HG02642 (cell line): ENCODE data around the gene GAPT.

ENCODE experiments used
- ATAC-seq: cut with Tn5 transposase; IDR thresholded peaks from one replicate; pipeline ENCODE4 v1.9.1; 2021; ENCODE audit warnings: mild to moderate bottlenecking; ENCODE audit not compliant: unreplicated experiment, poor library complexity

The GAPT gene

GRCh38 chr5:58460732-58461286, 30.4 kb upstream of the GAPT start:
- peak; percentile 76 for ATAC-seq

DNA sequence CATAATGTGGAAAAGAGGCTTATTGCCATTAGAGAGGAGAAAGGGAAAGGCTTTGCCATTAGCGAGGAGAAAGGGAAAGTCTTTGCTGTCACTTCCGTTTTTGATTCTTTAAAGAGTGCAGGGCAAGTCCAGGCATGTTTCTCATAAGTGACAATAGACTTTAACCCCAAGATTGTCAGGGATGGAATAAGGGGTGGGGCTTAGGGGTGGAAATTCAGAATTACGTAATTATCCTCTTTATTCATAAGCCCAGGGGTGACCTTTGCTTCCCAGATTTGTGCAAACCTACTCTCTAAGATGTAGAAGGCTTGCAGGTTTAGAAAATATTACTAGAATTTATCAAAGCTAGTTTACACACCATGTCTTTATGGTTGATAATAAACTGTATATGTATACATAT, 29.1 kb upstream of the GAPT start:
- no peak for ATAC-seq

DNA sequence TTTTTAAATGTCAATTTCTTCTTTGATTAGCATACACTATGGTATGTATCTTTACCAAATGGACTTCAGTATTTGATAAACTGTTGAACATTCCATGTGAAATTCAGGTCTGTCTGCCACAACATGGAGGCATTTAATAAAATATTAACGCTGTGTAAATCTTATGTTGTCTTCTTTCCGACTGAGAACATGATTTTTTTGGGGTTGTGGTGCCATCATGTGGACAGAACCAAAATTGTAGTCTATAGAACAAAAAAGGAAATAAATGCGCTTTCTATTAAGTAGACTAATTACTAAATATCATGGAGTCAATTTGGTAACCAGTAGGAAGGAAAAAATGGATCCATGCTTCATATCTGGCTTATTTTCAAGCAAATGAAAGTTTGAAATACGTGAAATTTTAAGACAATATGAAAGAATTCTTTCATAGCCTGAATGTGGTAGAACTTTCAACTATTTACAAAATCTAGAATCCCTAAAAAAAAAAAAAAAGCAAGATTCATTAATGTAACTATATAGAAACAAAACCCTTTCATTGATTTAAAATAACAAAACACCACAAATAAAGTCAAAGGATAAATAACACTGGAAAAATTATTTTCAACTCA, 28.5 kb upstream of the GAPT start:
- ATAC-seq, result no peak

DNA sequence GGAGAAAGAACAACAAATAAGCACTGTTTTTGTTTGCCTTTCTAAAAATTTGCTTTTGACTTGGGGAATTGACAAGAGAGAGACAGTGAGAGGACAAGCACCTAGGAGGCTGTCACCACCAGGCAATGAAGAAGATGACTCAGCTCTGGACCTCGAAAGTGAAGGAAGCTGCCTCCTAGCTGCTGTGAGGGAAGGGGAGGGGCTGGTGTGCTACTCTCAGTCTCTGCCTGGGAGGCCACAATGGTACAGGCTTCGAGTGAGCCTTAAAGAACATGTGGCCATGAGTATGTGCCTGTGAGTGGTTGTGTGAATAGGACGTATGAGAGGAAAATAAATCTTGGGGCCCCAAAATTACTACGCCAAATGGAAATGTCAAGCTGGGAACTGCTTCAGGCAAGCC, 24.3 kb upstream of the GAPT start:
- ATAC-seq, result peak; percentile 100

GRCh38 chr5:58469896-58470295, 21.3 kb upstream of the GAPT start:
- no peak for ATAC-seq

GRCh38 chr5:58475404-58475803, 15.8 kb upstream of the GAPT start:
- ATAC-seq, result no peak

GRCh38 chr5:58477760-58478376, 13.4 kb upstream of the GAPT start:
- no peak for ATAC-seq

DNA sequence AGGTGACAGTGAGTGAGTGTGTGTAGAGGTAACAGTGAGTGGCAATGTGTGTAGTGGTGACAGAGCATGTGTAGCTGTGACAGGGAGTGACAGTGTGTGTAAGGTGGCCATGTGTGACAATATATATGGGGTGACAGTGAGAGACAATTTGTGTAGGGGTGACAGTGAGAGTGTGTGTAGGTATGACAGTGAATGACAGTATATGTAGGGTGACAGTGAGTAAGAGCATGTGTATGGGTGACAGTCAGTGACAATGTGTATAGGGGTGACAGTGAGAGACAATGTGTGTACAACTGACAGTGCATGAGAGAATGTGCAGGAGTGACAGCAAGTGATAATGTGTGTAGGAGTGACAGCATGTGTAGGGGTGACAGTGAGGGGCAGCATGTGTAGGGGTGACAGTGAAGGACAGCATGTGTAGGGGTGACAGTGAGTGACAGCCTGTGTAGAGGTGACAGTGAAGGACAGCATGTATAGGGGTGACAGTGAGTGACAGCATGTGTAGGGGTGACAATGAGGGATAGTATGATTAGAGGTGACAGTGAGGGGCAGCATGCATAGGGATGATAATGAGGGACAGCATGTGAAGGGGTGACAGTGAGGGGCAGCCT, 10.1 kb upstream of the GAPT start:
- ATAC-seq, result no peak

GRCh38 chr5:58481828-58482227, 9.4 kb upstream of the GAPT start:
- no peak for ATAC-seq

DNA sequence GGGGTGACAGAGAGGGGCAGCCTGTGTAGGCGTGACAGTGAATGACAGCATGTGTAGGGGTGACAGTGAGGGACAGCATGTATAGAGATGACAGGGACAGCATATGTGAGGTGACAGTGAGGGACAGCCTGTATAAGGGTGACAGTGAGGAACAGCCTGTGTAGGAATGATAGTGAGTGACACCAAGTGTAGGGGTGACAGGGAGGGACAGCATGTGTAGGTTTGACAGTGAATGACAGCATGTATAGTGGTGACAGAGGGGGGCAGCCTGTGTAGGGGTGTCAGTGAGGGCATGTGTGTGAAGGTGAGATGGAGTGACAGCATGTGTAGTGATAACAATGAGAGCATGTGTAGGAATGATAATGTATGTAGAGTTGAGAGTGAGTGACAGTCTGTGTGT, 8.7 kb upstream of the GAPT start:
- no peak for ATAC-seq

DNA sequence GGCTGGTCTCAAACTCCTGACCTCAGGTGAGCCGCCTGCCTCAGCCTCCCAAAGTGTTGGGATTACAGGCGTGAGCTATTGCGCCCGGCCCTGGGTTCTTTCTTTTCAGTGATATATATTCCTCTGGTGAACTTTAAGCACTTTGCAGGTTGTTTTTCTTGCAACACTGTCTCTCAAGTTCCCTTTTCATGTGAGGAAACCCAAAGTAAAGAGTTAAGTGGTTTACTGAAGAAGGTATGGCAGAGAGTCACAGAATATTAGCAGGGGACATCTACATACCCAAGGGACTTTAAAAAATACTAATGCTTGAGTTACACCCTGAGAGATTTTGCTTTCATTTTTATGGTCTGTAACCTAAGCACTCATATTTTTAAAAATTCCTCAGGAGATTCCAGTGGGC, 6.7 kb upstream of the GAPT start:
- ATAC-seq, result no peak

DNA sequence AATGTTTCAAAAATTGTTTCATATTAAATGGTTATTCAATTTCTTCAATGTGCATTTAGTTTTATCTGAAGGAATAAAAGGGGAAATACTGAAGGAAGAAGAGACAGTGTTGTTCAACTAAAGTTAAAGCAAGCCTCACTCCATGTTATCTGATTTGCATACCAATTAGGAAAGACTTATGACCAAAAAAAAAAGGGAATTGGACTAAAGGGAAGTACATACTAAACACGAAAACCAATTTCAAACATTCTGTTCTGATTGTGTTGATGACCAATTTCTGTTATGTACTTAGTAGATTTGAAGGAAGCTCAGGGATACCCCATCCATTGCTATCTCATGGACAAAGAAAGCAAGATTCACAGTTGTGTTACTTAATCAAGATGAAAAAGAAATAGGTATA, 4.9 kb upstream of the GAPT start:
- no peak for ATAC-seq

DNA sequence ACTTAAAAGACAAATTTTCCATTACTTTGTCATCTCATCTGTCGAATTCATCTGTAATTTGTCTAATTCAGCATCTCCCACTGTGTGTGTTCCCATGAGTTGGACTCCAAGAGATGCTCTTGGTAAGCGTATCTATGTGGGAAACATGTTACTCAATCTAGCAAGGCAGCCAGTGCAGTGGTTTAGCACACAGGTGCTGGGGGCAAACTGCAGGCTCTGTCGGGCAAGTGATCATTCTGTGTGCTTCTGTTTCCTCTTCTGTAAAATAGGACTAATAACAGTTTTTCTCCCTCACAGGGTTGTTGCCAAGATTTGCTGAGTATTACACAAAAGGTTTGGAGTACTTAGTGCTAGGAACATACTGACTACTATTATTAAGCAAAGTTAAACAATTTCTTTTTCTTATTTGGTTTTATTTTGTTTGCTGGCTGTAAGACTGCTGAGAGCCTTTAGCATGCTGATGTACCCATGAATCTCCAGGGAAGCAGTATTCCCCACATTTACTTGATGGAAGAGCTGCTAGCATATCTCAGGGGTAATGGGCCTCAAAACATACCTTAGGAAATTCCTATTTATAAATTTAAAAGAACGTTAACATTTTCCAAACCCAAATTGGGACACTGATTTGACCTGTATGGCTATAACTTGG, 709 bp upstream of the GAPT start:
- ATAC-seq, result peak; percentile 55

DNA sequence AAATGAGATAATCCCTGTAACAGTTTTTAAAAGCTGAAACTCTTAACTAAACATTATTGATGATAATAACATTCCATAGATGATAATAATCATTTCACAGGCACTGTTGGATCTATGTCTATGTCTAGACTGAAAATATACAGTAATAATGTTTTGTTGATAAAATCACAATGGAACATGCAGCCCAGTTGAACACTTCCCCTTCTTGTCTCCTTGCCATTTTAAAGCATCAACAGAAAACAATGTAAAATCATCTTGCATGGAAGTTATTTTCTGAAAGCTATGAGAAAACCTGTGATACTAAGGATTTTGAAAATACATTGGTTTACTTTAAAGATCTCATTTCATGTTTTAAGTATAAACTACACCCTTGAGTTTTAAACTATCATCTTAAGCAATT, 1.9 kb downstream of the GAPT start:
- ATAC-seq, result no peak

DNA sequence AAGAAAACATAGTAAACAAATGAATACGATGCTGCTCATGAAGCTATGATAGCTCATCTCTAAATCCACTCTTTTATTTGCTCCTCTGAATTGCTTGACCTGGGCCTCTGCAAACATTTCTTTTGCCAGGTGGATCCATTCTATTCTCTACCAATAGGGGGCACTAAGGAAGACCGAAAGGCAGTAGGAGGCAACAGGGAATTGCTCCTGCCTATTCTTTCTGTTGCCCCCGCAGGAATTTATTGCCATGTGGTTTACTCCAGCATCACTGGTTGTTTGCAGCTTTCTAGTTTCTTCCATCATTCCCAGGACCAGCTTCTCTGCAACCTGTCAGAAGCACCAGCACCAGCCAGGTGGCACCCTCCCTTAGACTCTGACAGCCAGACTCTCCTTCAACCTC, 5.3 kb downstream of the GAPT start:
- no peak for ATAC-seq

DNA sequence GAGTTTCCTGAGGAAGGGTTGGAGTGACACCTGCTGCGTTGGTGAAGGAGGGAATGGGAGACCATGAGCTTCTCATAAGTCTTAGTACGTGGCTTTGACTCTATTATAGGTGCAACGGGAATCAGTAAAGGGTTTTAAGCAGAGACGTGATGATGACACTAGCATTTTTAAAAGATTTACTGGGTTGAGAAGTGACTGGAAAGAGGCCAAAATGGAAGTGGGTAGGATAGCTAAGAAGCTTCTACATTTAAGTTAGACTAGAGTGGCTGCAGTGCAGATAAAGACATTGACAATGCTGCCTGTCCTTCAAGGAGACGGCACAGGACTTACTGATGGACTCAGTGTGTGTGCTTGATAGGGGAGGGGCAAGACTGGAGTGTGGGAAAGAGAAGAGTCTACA, 6.2 kb downstream of the GAPT start:
- no peak for ATAC-seq

GRCh38 chr5:58497921-58498320, 6.7 kb downstream of the GAPT start:
- ATAC-seq, result no peak

GRCh38 chr5:58498340-58498942, 7.2 kb downstream of the GAPT start:
- no peak for ATAC-seq

DNA sequence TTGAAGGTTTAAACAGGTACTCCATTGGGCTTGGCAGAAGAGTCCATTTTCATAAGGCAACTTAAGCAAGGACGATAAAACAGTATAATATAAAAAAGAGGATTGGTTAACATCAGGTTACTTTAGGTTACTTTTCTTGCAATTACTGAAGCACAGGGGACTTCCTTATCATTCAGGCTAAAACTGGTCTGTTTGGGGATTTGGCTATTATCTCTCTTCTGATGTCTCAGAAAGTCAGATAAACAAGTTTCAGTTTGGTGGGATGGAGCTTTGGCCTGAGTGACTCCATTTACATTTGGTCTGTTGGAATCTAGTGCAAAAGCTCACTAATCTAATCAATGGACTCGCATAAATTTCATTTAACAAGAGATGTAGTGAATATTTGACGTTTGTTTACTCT, 8.0 kb downstream of the GAPT start:
- ATAC-seq, result no peak

DNA sequence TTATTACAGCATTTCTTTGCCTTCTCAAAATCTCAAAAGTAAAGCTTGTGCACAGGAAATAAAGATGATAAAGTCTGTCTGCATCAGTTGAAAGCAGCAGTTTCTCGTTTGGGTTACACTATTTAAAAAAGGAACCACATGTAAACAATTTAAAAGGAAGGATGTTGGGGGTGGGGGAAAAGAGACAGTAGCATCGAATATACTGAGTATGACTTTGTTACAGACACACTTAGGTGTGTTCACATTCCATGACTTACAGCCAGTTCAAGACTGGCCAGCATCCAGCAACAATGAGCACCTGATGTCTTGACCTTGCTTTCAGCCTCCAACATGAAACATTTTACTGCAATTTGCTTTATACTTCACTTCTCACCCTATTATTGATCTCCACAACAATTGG, 8.7 kb downstream of the GAPT start:
- ATAC-seq, result no peak
